Measurements from ENCODE around the gene PHACTR3. TPM values are rescaled to one million over a fixed set of nuclear protein-coding genes. Genes with fewer than 3 reads are reported as not detected.

Gene PHACTR3
- total and polyA plus RNA-seq, 2 donors (not counting 1 experiment from before 2014, with no cell fraction given) = not detected

GRCh38 chr20:59805786-59806577, 201.6 kb downstream of the PHACTR3 start:
- Histone ChIP-seq H3K27me3 (ENCODE audit: control insufficient read depth, insufficient read depth, low read length) (no peaks in the 10 kb centered on the region), H3K36me3 (ENCODE audit: control insufficient read depth, insufficient read depth, low read length) (no peaks in the 10 kb centered on the region), H3K9me3 (ENCODE audit: control insufficient read depth, insufficient read depth, low read depth, low read length) (no peaks in the 10 kb centered on the region), H2AFZ (ENCODE audit: low read length) (no peak overlapping the region), H3K4me1 (ENCODE audit: control insufficient read depth, extremely low read depth, insufficient read depth, low read length) (no peaks in the 10 kb centered on the region), H3K79me2 (ENCODE audit: control insufficient read depth, insufficient read depth, low read length) (no peaks in the 10 kb centered on the region), H4K20me1 (ENCODE audit: control insufficient read depth, extremely low read depth, insufficient read depth, low read length) (no peaks in the 10 kb centered on the region), H3K27ac (ENCODE audit: insufficient read depth, low read length) (no peak overlapping the region), H3K4me3 (replicated peaks in 1 of 4; ENCODE audit: control extremely low read depth in 1 of 4, insufficient read depth in 1 of 4, low read depth in 3 of 4, low read length in 4 of 4) (no peak overlapping the region), H3K9ac (ENCODE audit: insufficient read depth, low read length) (no peak overlapping the region), H3K4me2 (ENCODE audit: extremely low read depth, insufficient read depth, low read length) (no peak overlapping the region)
- DNase-seq (ENCODE audit: low read depth in 2 of 2) = no peak
- no peak for TF ChIP-seq CTCF (conservative IDR thresholded peaks at IDR 0.05 in 1 of 2, IDR thresholded peaks at IDR 0.05 in 1 of 2; ENCODE audit: low read depth in 1 of 2, low read length in 2 of 2)
- TF ChIP-seq EZH2 (IDR thresholded peaks at IDR 0.05; ENCODE audit: low read length, missing control alignments) = no peak

DNA sequence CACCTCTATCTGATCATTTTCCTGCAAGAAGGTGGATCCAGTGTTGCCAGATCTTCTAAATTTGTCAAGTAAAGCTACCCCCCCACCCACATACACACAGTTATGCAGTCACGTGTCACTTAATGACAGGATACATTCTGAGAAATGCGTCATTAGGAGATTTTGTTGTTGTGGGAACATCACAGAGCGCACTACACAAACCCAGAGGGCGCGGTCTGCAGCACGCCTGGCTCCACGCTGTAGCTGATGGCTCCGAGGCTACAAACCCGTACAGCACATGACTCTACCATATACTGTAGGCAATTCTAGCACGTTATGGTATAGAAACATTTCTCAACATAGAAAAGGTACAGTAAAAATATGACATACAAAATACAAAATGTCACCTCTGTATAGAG, 202.2 kb downstream of the PHACTR3 start:
- TF ChIP-seq EZH2 (IDR thresholded peaks at IDR 0.05; ENCODE audit: low read length, missing control alignments) (no peak), CTCF (conservative IDR thresholded peaks at IDR 0.05 in 1 of 2, IDR thresholded peaks at IDR 0.05 in 1 of 2; ENCODE audit: low read depth in 1 of 2, low read length in 2 of 2) (no peak)
- Histone ChIP-seq H3K27ac (ENCODE audit: insufficient read depth, low read length) (no peak overlapping the region), H3K9ac (ENCODE audit: insufficient read depth, low read length) (no peak overlapping the region), H3K79me2 (ENCODE audit: control insufficient read depth, insufficient read depth, low read length) (no peaks in the 10 kb centered on the region), H3K27me3 (ENCODE audit: control insufficient read depth, insufficient read depth, low read length) (no peaks in the 10 kb centered on the region), H3K4me1 (ENCODE audit: control insufficient read depth, extremely low read depth, insufficient read depth, low read length) (no peaks in the 10 kb centered on the region), H2AFZ (ENCODE audit: low read length) (no peak overlapping the region), H3K4me2 (ENCODE audit: extremely low read depth, insufficient read depth, low read length) (no peak overlapping the region), H3K9me3 (ENCODE audit: control insufficient read depth, insufficient read depth, low read depth, low read length) (no peaks in the 10 kb centered on the region), H4K20me1 (ENCODE audit: control insufficient read depth, extremely low read depth, insufficient read depth, low read length) (no peaks in the 10 kb centered on the region), H3K36me3 (ENCODE audit: control insufficient read depth, insufficient read depth, low read length) (no peaks in the 10 kb centered on the region), H3K4me3 (replicated peaks in 1 of 4; ENCODE audit: control extremely low read depth in 1 of 4, insufficient read depth in 1 of 4, low read depth in 3 of 4, low read length in 4 of 4) (no peak overlapping the region)
- DNase-seq (ENCODE audit: low read depth in 2 of 2) = no peak

GRCh38 chr20:59807909-59808728, 203.8 kb downstream of the PHACTR3 start:
- Histone ChIP-seq H3K4me3 (replicated peaks in 1 of 4; ENCODE audit: control extremely low read depth in 1 of 4, insufficient read depth in 1 of 4, low read depth in 3 of 4, low read length in 4 of 4) (no peak overlapping the region), H3K27me3 (ENCODE audit: control insufficient read depth, insufficient read depth, low read length) (no peaks in the 10 kb centered on the region), H3K36me3 (ENCODE audit: control insufficient read depth, insufficient read depth, low read length) (no peaks in the 10 kb centered on the region), H3K79me2 (ENCODE audit: control insufficient read depth, insufficient read depth, low read length) (no peaks in the 10 kb centered on the region), H3K4me1 (ENCODE audit: control insufficient read depth, extremely low read depth, insufficient read depth, low read length) (no peaks in the 10 kb centered on the region), H3K27ac (ENCODE audit: insufficient read depth, low read length) (no peak overlapping the region), H3K9me3 (ENCODE audit: control insufficient read depth, insufficient read depth, low read depth, low read length) (no peaks in the 10 kb centered on the region), H4K20me1 (ENCODE audit: control insufficient read depth, extremely low read depth, insufficient read depth, low read length) (no peaks in the 10 kb centered on the region), H3K4me2 (ENCODE audit: extremely low read depth, insufficient read depth, low read length) (no peak overlapping the region), H2AFZ (ENCODE audit: low read length) (no peak overlapping the region), H3K9ac (ENCODE audit: insufficient read depth, low read length) (no peak overlapping the region)
- TF ChIP-seq CTCF (conservative IDR thresholded peaks at IDR 0.05 in 1 of 2, IDR thresholded peaks at IDR 0.05 in 1 of 2; ENCODE audit: low read depth in 1 of 2, low read length in 2 of 2) (no peak), EZH2 (IDR thresholded peaks at IDR 0.05; ENCODE audit: low read length, missing control alignments) (no peak)
- DNase-seq (ENCODE audit: low read depth in 2 of 2) = no peak
